Activated T-cell treated with anti-CD3 and anti-CD28 coated beads, Interleukin-2, amount 50 U/mL, for 4 hours (primary cell): ENCODE results near the gene ATP6V1E1. TPM values are rescaled to one million over a fixed set of nuclear protein-coding genes. Genes with fewer than 3 reads are reported as not detected.
"Not testable (repeated sequence)": the region's sequence is repeated elsewhere in the genome, so short reads cannot be mapped to it uniquely, and the experiment has no call there.

Source experiments
- ATAC-seq, 2 donors: fragments of 200-7000 bp; cut with Tn5 transposase; one replicate each; pipeline ENCODE4 v1.10.0; 2021
- DNase-seq: peaks from one replicate; pipeline ENCODE4 v3.0.0-alpha.2; 2020
- H3K27me3 Mint-ChIP-seq: one replicate; pipeline ENCODE4 v1.8.0; 2021; ENCODE audit warnings: low read depth, mixed read lengths
- H3K36me3 Mint-ChIP-seq: one replicate; pipeline ENCODE4 v1.8.0; 2022; ENCODE audit warnings: mixed read lengths; ENCODE audit not compliant: insufficient read depth
- H3K4me1 Mint-ChIP-seq: one replicate; pipeline ENCODE4 v1.8.0; 2021; ENCODE audit warnings: low read depth, mixed read lengths
- H3K4me3 Mint-ChIP-seq: one replicate; pipeline ENCODE4 v1.8.0; 2021; ENCODE audit warnings: mild to moderate bottlenecking, moderate library complexity, mixed read lengths
- H3K9me3 Mint-ChIP-seq: one replicate; pipeline ENCODE4 v1.8.0; 2021; ENCODE audit warnings: mixed read lengths
- total RNA-seq, 3 donors: library from RNA; stranded (reverse); gene quantifications; one replicate each; pipeline ENCODE4 v1.2.1, GENCODE V29; 2021

The ATP6V1E1 gene
- total RNA-seq, 3 donors from 2014 or later = 96.9 to 116 (median 104) TPM

- H3K4me3 Mint-ChIP-seq = no peak overlapping the region
- no peak for DNase-seq
- no peaks in the 10 kb centered on the region for H3K9me3 Mint-ChIP-seq
- no peaks in the 10 kb centered on the region for H3K27me3 Mint-ChIP-seq
- peaks cover 4% of the 10 kb centered on the region for H3K36me3 Mint-ChIP-seq
- H3K4me1 Mint-ChIP-seq = peaks cover 25% of the 10 kb centered on the region
- no peak for ATAC-seq
These were observed 12.7 kb upstream of the ATP6V1E1 start for GRCh38 chr22:17641269-17641668.

GRCh38 chr22:17639247-17639741, 10.7 kb upstream of the ATP6V1E1 start:
- Mint-ChIP-seq H3K27me3 (no peaks in the 10 kb centered on the region), H3K4me3 (peak overlapping the region; percentile 91), H3K9me3 (no peaks in the 10 kb centered on the region), H3K4me1 (peaks cover 25% of the 10 kb centered on the region), H3K36me3 (peaks cover 4% of the 10 kb centered on the region)
- ATAC-seq (no peak), DNase-seq (no peak)

GRCh38 chr22:17638432-17639246, 10.1 kb upstream of the ATP6V1E1 start, which contains the start of gene BCL2L13:
TSS of gene BCL2L13 (plus strand) at chr22:17638757. CDS start at chr22:17655712, 16,955 bp downstream.
- H3K27me3 Mint-ChIP-seq = no peaks in the 10 kb centered on the region
- peak; percentile 80 for DNase-seq
- no peaks in the 10 kb centered on the region for H3K9me3 Mint-ChIP-seq
- peaks cover 25% of the 10 kb centered on the region for H3K4me1 Mint-ChIP-seq
- H3K36me3 Mint-ChIP-seq = peaks cover 4% of the 10 kb centered on the region
- ATAC-seq = peak; percentile 97 to 98
- peak within 1 kb of the TSS; percentile 91 for H3K4me3 Mint-ChIP-seq

- Mint-ChIP-seq H3K9me3 (no peaks in the 10 kb centered on the region), H3K4me1 (peaks cover 25% of the 10 kb centered on the region), H3K36me3 (peaks cover 4% of the 10 kb centered on the region), H3K4me3 (peak overlapping the region; percentile 91), H3K27me3 (no peaks in the 10 kb centered on the region)
- ATAC-seq (peak; percentile 8 to 9), DNase-seq (peak; percentile 5)
These were observed 9.6 kb upstream of the ATP6V1E1 start for GRCh38 chr22:17638182-17638431.

- Mint-ChIP-seq H3K4me3 (peak overlapping the region; percentile 91), H3K9me3 (no peaks in the 10 kb centered on the region), H3K4me1 (peaks cover 22% of the 10 kb centered on the region), H3K36me3 (no peaks in the 10 kb centered on the region), H3K27me3 (no peaks in the 10 kb centered on the region)
- no peak for DNase-seq
- no peak for ATAC-seq
These were observed 9.1 kb upstream of the ATP6V1E1 start for GRCh38 chr22:17637490-17638181.

GRCh38 chr22:17636850-17637249, 8.3 kb upstream of the ATP6V1E1 start:
- H3K4me1 Mint-ChIP-seq = peaks cover 22% of the 10 kb centered on the region
- not testable (repeated sequence) for H3K36me3 Mint-ChIP-seq, ATAC-seq, DNase-seq, H3K27me3 Mint-ChIP-seq, H3K9me3 Mint-ChIP-seq, H3K4me3 Mint-ChIP-seq

GRCh38 chr22:17634696-17635095, 6.1 kb upstream of the ATP6V1E1 start:
- Mint-ChIP-seq H3K9me3 (no peaks in the 10 kb centered on the region), H3K4me3 (no peak overlapping the region), H3K4me1 (peaks cover 12% of the 10 kb centered on the region), H3K36me3 (no peaks in the 10 kb centered on the region), H3K27me3 (no peaks in the 10 kb centered on the region)
- ATAC-seq = no peak
- DNase-seq = no peak

- Mint-ChIP-seq H3K4me3 (no peak overlapping the region), H3K9me3 (no peaks in the 10 kb centered on the region), H3K27me3 (no peaks in the 10 kb centered on the region), H3K36me3 (no peaks in the 10 kb centered on the region), H3K4me1 (peaks cover 11% of the 10 kb centered on the region)
- ATAC-seq (no peak), DNase-seq (no peak)
These were observed 5.4 kb upstream of the ATP6V1E1 start for GRCh38 chr22:17633998-17634323.

DNA sequence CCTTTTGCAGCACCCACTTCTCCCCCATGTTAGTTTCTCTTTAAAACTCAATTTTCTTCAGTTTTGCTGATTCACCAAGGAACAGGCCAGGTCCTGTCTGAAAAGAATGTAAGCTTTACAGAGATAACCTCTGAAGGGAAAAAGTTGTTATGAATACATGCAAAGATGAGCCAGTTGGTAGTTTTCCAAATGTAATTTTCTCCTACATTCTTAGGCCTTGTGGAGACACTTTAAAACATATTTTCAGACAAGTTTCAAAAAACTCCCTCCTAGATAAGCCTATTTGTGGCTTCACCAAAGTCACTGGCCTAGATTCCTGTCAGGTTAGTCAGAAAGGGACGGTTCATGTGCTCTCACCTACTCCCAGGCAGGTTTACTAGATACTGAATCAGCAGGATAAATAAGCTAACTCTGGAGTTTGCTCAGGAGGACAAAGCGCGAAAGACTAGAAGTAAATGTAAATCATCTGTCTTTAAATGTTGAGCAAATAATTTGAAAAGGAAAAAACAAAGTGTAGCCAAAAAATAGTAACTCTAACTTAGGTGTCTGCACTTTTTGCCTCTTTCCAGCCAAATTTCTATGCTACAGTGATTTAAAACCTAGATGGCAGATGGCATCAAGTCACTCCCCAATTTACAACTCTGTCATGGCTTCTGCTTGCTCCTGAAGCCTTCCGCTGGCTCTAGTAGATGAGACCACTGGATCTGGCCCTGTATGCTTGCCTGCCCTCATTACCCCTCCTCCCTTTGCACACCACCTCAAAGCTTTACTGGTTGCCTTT, 4.9 kb upstream of the ATP6V1E1 start:
- H3K36me3 Mint-ChIP-seq = peaks cover 1% of the 10 kb centered on the region
- no peak for DNase-seq
- H3K9me3 Mint-ChIP-seq = no peaks in the 10 kb centered on the region
- H3K4me1 Mint-ChIP-seq = peaks cover 11% of the 10 kb centered on the region
- no peaks in the 10 kb centered on the region for H3K27me3 Mint-ChIP-seq
- no peak overlapping the region for H3K4me3 Mint-ChIP-seq
- ATAC-seq = no peak

DNA sequence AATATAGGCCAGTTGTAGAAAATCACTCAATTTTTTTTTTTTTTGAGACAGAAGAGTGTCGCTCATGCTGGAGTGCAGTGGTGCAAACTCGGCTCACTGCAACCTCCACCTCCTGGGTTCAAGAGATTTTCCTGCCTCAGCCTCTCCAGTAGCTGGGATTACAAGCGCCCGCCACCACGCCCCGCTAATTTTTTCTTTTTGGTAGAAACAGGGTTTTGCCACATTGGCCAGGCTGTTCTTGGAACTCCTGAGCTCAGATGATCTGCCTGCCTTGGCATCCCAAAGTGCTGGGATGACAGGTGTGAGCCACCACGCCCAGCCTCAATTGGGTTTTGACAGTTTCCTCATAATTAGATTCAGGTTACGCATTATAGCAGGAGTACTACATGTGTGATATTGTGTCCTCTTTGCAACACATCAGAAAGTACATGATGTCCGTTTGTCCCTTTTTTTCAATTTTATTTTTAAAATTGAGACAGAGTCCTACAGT, 2.6 kb upstream of the ATP6V1E1 start:
- peak overlapping the region; percentile 9 for H3K4me3 Mint-ChIP-seq
- DNase-seq = no peak
- no peaks in the 10 kb centered on the region for H3K9me3 Mint-ChIP-seq
- ATAC-seq = no peak
- H3K27me3 Mint-ChIP-seq = no peaks in the 10 kb centered on the region
- peaks cover 4% of the 10 kb centered on the region for H3K36me3 Mint-ChIP-seq
- peaks cover 10% of the 10 kb centered on the region for H3K4me1 Mint-ChIP-seq

GRCh38 chr22:17629641-17630040, 1.1 kb upstream of the ATP6V1E1 start:
- no peak for DNase-seq
- Mint-ChIP-seq H3K36me3 (peaks cover 4% of the 10 kb centered on the region), H3K27me3 (no peaks in the 10 kb centered on the region), H3K9me3 (no peaks in the 10 kb centered on the region), H3K4me1 (peaks cover 17% of the 10 kb centered on the region), H3K4me3 (peak overlapping the region; percentile 97)
- ATAC-seq = no peak

GRCh38 chr22:17629173-17629489, 582 bp upstream of the ATP6V1E1 start:
- DNase-seq = no peak
- H3K9me3 Mint-ChIP-seq = no peaks in the 10 kb centered on the region
- no peaks in the 10 kb centered on the region for H3K27me3 Mint-ChIP-seq
- H3K36me3 Mint-ChIP-seq = peaks cover 4% of the 10 kb centered on the region
- no peak for ATAC-seq
- peak overlapping the region; percentile 97 for H3K4me3 Mint-ChIP-seq
- H3K4me1 Mint-ChIP-seq = peaks cover 18% of the 10 kb centered on the region

DNA sequence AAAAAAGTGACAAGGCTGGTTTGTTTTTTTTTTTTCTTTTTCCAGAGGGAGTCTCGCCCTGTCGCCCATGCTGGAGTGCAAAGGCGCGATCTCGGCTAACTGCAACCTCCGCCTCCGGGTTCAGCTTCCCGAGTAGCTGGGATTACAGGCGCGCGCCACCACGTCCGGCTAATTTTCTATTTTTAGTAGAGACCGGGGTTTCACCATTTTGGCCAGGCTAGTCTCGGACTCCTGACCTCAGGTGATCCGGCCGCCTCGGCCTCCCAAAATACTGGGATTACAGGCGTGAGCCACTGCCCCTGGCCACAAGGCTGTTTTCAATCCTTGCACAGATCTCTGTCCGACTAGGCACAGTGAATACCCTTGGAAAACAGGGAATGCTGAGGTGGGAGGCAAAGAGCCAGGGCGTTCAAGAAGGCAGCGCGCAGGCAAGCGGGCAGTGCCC, 566 bp downstream of the ATP6V1E1 start:
- ATAC-seq (no peak), DNase-seq (no peak)
- H3K4me1 Mint-ChIP-seq = peaks cover 26% of the 10 kb centered on the region
- peak overlapping the region; percentile 97 for H3K4me3 Mint-ChIP-seq
- H3K36me3 Mint-ChIP-seq = peaks cover 4% of the 10 kb centered on the region
- H3K9me3 Mint-ChIP-seq = no peaks in the 10 kb centered on the region
- no peaks in the 10 kb centered on the region for H3K27me3 Mint-ChIP-seq

- H3K4me1 Mint-ChIP-seq = peaks cover 2% of the 10 kb centered on the region
These were observed 15.3 kb downstream of the ATP6V1E1 start for GRCh38 chr22:17613280-17613679.

More at GRCh38 chr22:17613280-17613679, 15.3 kb downstream of the ATP6V1E1 start:
- H3K27me3 Mint-ChIP-seq = no peaks in the 10 kb centered on the region
- peaks cover 25% of the 10 kb centered on the region for H3K36me3 Mint-ChIP-seq
- DNase-seq (no peak), ATAC-seq (no peak)
- no peaks in the 10 kb centered on the region for H3K9me3 Mint-ChIP-seq
- H3K4me3 Mint-ChIP-seq = no peak overlapping the region
